NT2/D1 (cell line): ENCODE data around the gene NR1I3.

Experiments
- SUZ12 ChIP-seq: IDR thresholded peaks from 2 replicates; pipeline ENCODE4 v1.6.1; 2011; ENCODE audit not compliant: insufficient read length, insufficient read depth; ENCODE audit errors: extremely low read depth
- YY1 ChIP-seq: IDR thresholded peaks from 2 replicates; pipeline ENCODE4 v1.6.1; 2011; ENCODE audit not compliant: insufficient read length, insufficient read depth
- ZNF274 ChIP-seq: IDR thresholded peaks from 2 replicates; pipeline ENCODE4 v1.6.1; 2011; ENCODE audit warnings: mild to moderate bottlenecking, low read depth, low read length

DNA sequence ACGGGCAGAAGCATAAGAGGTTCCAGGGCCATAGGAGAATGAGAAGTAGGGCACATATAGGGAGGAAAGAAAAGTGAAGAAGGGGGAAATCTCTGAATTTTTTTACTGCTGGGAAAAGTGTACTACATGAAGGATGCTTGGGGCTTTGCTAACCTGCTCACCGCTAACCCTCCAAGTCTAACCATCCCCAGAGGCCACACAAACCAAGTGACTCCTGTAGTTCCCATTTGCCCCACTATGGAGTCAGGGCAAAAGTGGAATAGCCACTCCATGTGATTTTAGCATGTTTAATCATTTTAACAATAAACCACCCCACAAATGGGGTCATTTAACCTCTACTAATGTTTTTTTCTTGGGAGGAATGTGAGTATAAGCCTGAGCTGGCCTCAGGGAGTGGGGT is 47.1 kb upstream of the NR1I3 start:
- TF ChIP-seq SUZ12 (no peak), ZNF274 (no peak), YY1 (no peak)
